Activated T-helper 1 cell treated with anti-CD3 and anti-CD28 coated beads, Interleukin-12 subunit alpha, Interleukin-12 subunit beta, Interleukin-2, Interleukin-4 antibody, amounts not matched to agents 30 ng/mL and 10 ng/mL and 1 ng/mL, durations not matched to agents 14 hours and 24 hours and 36 hours (primary cell): Measurements from ENCODE around the gene SLC38A10. TPM values are rescaled to one million over a fixed set of nuclear protein-coding genes. Genes with fewer than 3 reads are reported as not detected.
A peak's percentile ranks its signal among the peaks of the same experiment; 100 is the strongest.

ENCODE experiments used
- DNase-seq: peaks from one replicate; pipeline ENCODE4 v3.0.0; 2021; ENCODE audit warnings: low spot score
- H3K27ac Mint-ChIP-seq: one replicate; pipeline ENCODE4 v1.8.0; 2021; ENCODE audit warnings: mild to moderate bottlenecking, mixed read lengths
- H3K27me3 Mint-ChIP-seq: one replicate; pipeline ENCODE4 v1.8.0; 2022; ENCODE audit warnings: mild to moderate bottlenecking, moderate library complexity, mixed read lengths; ENCODE audit not compliant: insufficient read depth
- H3K36me3 Mint-ChIP-seq: one replicate; pipeline ENCODE4 v1.8.0; 2021; ENCODE audit warnings: low read depth, mixed read lengths
- H3K4me1 Mint-ChIP-seq: one replicate; pipeline ENCODE4 v1.8.0; 2021; ENCODE audit warnings: low read depth, mixed read lengths
- H3K4me3 Mint-ChIP-seq: one replicate; pipeline ENCODE4 v1.8.0; 2021; ENCODE audit warnings: mild to moderate bottlenecking, moderate library complexity, mixed read lengths
- H3K9me3 Mint-ChIP-seq: one replicate; pipeline ENCODE4 v1.8.0; 2021; ENCODE audit warnings: mixed read lengths
- intact Hi-C: fragments of 100-400 bp; cut with micrococcal nuclease; formaldehyde crosslinking; loops from one replicate; pipeline ENCODE4 v1.15.1; 2024
- total RNA-seq: library from RNA; stranded (reverse); gene quantifications from 2 replicates; pipeline ENCODE4 v1.2.3, GENCODE V29; 2022

SLC38A10 gene
- total RNA-seq, 1 donor from 2014 or later, result 99.7 TPM

GRCh38 chr17:81304196-81305015 is 9.3 kb upstream of the SLC38A10 start:
- no peak overlapping the region for H3K27ac Mint-ChIP-seq
- intact Hi-C loops, result no loop called here
- H3K4me1 Mint-ChIP-seq, result no peaks in the 10 kb centered on the region
- peaks cover 6% of the 10 kb centered on the region for H3K27me3 Mint-ChIP-seq
- H3K9me3 Mint-ChIP-seq, result no peaks in the 10 kb centered on the region
- no peak overlapping the region for H3K4me3 Mint-ChIP-seq
- no peak for DNase-seq
- H3K36me3 Mint-ChIP-seq, result no peaks in the 10 kb centered on the region

GRCh38 chr17:81303385-81303784 is 8.3 kb upstream of the SLC38A10 start:
- Mint-ChIP-seq H3K4me3 (no peak overlapping the region), H3K27me3 (peaks cover 2% of the 10 kb centered on the region), H3K9me3 (no peaks in the 10 kb centered on the region), H3K27ac (no peak overlapping the region), H3K4me1 (no peaks in the 10 kb centered on the region), H3K36me3 (no peaks in the 10 kb centered on the region)
- intact Hi-C loops, result no loop called here
- DNase-seq, result no peak

- no peaks in the 10 kb centered on the region for H3K36me3 Mint-ChIP-seq
- H3K4me3 Mint-ChIP-seq, result no peak overlapping the region
- no peak for DNase-seq
- H3K4me1 Mint-ChIP-seq, result no peaks in the 10 kb centered on the region
- intact Hi-C loops, result no loop called here
- H3K9me3 Mint-ChIP-seq, result no peaks in the 10 kb centered on the region
- peaks cover 2% of the 10 kb centered on the region for H3K27me3 Mint-ChIP-seq
- H3K27ac Mint-ChIP-seq, result no peak overlapping the region
These were observed 7.8 kb upstream of the SLC38A10 start for GRCh38 chr17:81302861-81303333.

GRCh38 chr17:81302324-81302723 is 7.2 kb upstream of the SLC38A10 start:
- H3K27ac Mint-ChIP-seq, result no peak overlapping the region
- no peaks in the 10 kb centered on the region for H3K36me3 Mint-ChIP-seq
- H3K4me3 Mint-ChIP-seq, result no peak overlapping the region
- H3K9me3 Mint-ChIP-seq, result no peaks in the 10 kb centered on the region
- H3K4me1 Mint-ChIP-seq, result no peaks in the 10 kb centered on the region
- intact Hi-C loops, result no loop called here
- H3K27me3 Mint-ChIP-seq, result no peaks in the 10 kb centered on the region
- DNase-seq, result no peak

GRCh38 chr17:81301195-81302144 is 6.4 kb upstream of the SLC38A10 start:
- no peak overlapping the region for H3K27ac Mint-ChIP-seq
- no peaks in the 10 kb centered on the region for H3K9me3 Mint-ChIP-seq
- DNase-seq, result no peak
- H3K27me3 Mint-ChIP-seq, result no peaks in the 10 kb centered on the region
- intact Hi-C loops, result no loop called here
- peaks cover 1% of the 10 kb centered on the region for H3K36me3 Mint-ChIP-seq
- peaks cover 5% of the 10 kb centered on the region for H3K4me1 Mint-ChIP-seq
- no peak overlapping the region for H3K4me3 Mint-ChIP-seq

GRCh38 chr17:81300586-81301155 is 5.6 kb upstream of the SLC38A10 start:
- Mint-ChIP-seq H3K27me3 (no peaks in the 10 kb centered on the region), H3K9me3 (no peaks in the 10 kb centered on the region), H3K4me1 (peaks cover 9% of the 10 kb centered on the region), H3K4me3 (no peak overlapping the region), H3K27ac (peak overlapping the region; percentile 0), H3K36me3 (peaks cover 1% of the 10 kb centered on the region)
- intact Hi-C loops, result no loop called here
- no peak for DNase-seq

GRCh38 chr17:81299846-81300585 is 4.9 kb upstream of the SLC38A10 start:
- no peaks in the 10 kb centered on the region for H3K9me3 Mint-ChIP-seq
- no peak overlapping the region for H3K4me3 Mint-ChIP-seq
- peaks cover 12% of the 10 kb centered on the region for H3K4me1 Mint-ChIP-seq
- H3K27ac Mint-ChIP-seq, result no peak overlapping the region
- DNase-seq, result no peak
- intact Hi-C loops, result no loop called here
- H3K27me3 Mint-ChIP-seq, result no peaks in the 10 kb centered on the region
- H3K36me3 Mint-ChIP-seq, result peaks cover 1% of the 10 kb centered on the region

GRCh38 chr17:81298991-81299738 is 4.1 kb upstream of the SLC38A10 start:
- Mint-ChIP-seq H3K4me1 (peaks cover 15% of the 10 kb centered on the region), H3K27me3 (no peaks in the 10 kb centered on the region), H3K9me3 (no peaks in the 10 kb centered on the region), H3K36me3 (peaks cover 1% of the 10 kb centered on the region), H3K27ac (no peak overlapping the region), H3K4me3 (no peak overlapping the region)
- no peak for DNase-seq
- intact Hi-C loops, result no loop called here

- no peak for DNase-seq
- intact Hi-C loops, result no loop called here
These were observed 3.4 kb upstream of the SLC38A10 start for GRCh38 chr17:81298325-81298990.

GRCh38 chr17:81295676-81296381 is 722 bp upstream of the SLC38A10 start:
- peaks cover 27% of the 10 kb centered on the region for H3K4me1 Mint-ChIP-seq
- H3K27me3 Mint-ChIP-seq, result no peaks in the 10 kb centered on the region
- H3K27ac Mint-ChIP-seq, result peak overlapping the region; percentile 90
- peaks cover 3% of the 10 kb centered on the region for H3K36me3 Mint-ChIP-seq
- no peaks in the 10 kb centered on the region for H3K9me3 Mint-ChIP-seq
- H3K4me3 Mint-ChIP-seq, result peak overlapping the region; percentile 92
- intact Hi-C loops, result loop anchor here (1.0 to 2.0 kb wide), 7 partner anchors 11 to 257 kb away; partner anchors contain the start of genes FAAP100, NDUFAF8 and TEPSIN
- DNase-seq, result peak; percentile 15

More at GRCh38 chr17:81298325-81298990, 3.4 kb upstream of the SLC38A10 start:
- no peaks in the 10 kb centered on the region for H3K27me3 Mint-ChIP-seq
- H3K27ac Mint-ChIP-seq, result no peak overlapping the region
- no peaks in the 10 kb centered on the region for H3K9me3 Mint-ChIP-seq
- H3K4me1 Mint-ChIP-seq, result peaks cover 21% of the 10 kb centered on the region
- no peak overlapping the region for H3K4me3 Mint-ChIP-seq
- H3K36me3 Mint-ChIP-seq, result peaks cover 1% of the 10 kb centered on the region
